Adipocyte (in vitro differentiated cells): ENCODE data around the gene USP22.

Source experiments
- DNase-seq: peaks from one replicate; pipeline ENCODE4 v3.0.0-alpha.2; 2015; ENCODE audit warnings: low read depth
- H3K27me3 ChIP-seq: replicated peaks from 2 replicates; pipeline ENCODE4 v1.7.0; 2013; ENCODE audit warnings: mild to moderate bottlenecking, low read length, moderate library complexity; ENCODE audit not compliant: control insufficient read depth, insufficient read depth
- H3K36me3 ChIP-seq: 2 replicates; pipeline ENCODE4 v1.7.0; 2013; ENCODE audit warnings: low read length, mild to moderate bottlenecking, moderate library complexity; ENCODE audit not compliant: control insufficient read depth, insufficient read depth, severe bottlenecking
- H3K4me1 ChIP-seq: 2 replicates; pipeline ENCODE4 v1.7.0; 2013; ENCODE audit warnings: mild to moderate bottlenecking, low read length, moderate library complexity; ENCODE audit not compliant: control insufficient read depth, insufficient read depth
- H3K4me3 ChIP-seq: 2 replicates; pipeline ENCODE4 v1.7.0; 2013; ENCODE audit warnings: mild to moderate bottlenecking, low read length, moderate library complexity
- H3K9ac ChIP-seq: 2 replicates; pipeline ENCODE4 v1.7.0; 2013; ENCODE audit warnings: mild to moderate bottlenecking, low read length, moderate library complexity
- H3K9me3 ChIP-seq: 2 replicates; pipeline ENCODE4 v1.7.0; 2013; ENCODE audit warnings: mild to moderate bottlenecking, low read length, moderate library complexity; ENCODE audit not compliant: control insufficient read depth

USP22 gene

GRCh38 chr17:21031756-21032396 is 10.9 kb downstream of the USP22 start:
- Histone ChIP-seq H3K9me3 (no peaks in the 10 kb centered on the region), H3K4me1 (peaks cover 71% of the 10 kb centered on the region), H3K36me3 (peaks cover 24% of the 10 kb centered on the region), H3K9ac (no peak overlapping the region), H3K27me3 (no peaks in the 10 kb centered on the region), H3K4me3 (no peak overlapping the region)
- DNase-seq = no peak

- DNase-seq = no peak
- H3K36me3 ChIP-seq = peaks cover 36% of the 10 kb centered on the region
These were observed 12.4 kb downstream of the USP22 start for GRCh38 chr17:21030375-21030774.

GRCh38 chr17:21029515-21029914 is 13.3 kb downstream of the USP22 start:
- peaks cover 45% of the 10 kb centered on the region for H3K36me3 ChIP-seq
- no peak overlapping the region for H3K4me3 ChIP-seq
- no peaks in the 10 kb centered on the region for H3K9me3 ChIP-seq
- peaks cover 52% of the 10 kb centered on the region for H3K4me1 ChIP-seq
- no peak overlapping the region for H3K9ac ChIP-seq
- no peaks in the 10 kb centered on the region for H3K27me3 ChIP-seq
- DNase-seq = no peak

More at GRCh38 chr17:21030375-21030774, 12.4 kb downstream of the USP22 start:
- Histone ChIP-seq H3K27me3 (no peaks in the 10 kb centered on the region), H3K9me3 (no peaks in the 10 kb centered on the region), H3K9ac (no peak overlapping the region), H3K4me1 (peaks cover 60% of the 10 kb centered on the region), H3K4me3 (no peak overlapping the region)

GRCh38 chr17:21029036-21029435 is 13.8 kb downstream of the USP22 start:
- H3K9me3 ChIP-seq = no peaks in the 10 kb centered on the region
- peak; percentile 64 for DNase-seq
- no peaks in the 10 kb centered on the region for H3K27me3 ChIP-seq
- H3K9ac ChIP-seq = peak overlapping the region; percentile 7
- peak overlapping the region; percentile 46 for H3K4me3 ChIP-seq
- peaks cover 47% of the 10 kb centered on the region for H3K36me3 ChIP-seq
- peaks cover 47% of the 10 kb centered on the region for H3K4me1 ChIP-seq

- no peaks in the 10 kb centered on the region for H3K27me3 ChIP-seq
- H3K9me3 ChIP-seq = no peaks in the 10 kb centered on the region
- H3K36me3 ChIP-seq = peaks cover 54% of the 10 kb centered on the region
- H3K9ac ChIP-seq = no peak overlapping the region
- H3K4me1 ChIP-seq = peaks cover 39% of the 10 kb centered on the region
- H3K4me3 ChIP-seq = no peak overlapping the region
- no peak for DNase-seq
These were observed 14.6 kb downstream of the USP22 start for GRCh38 chr17:21028192-21028591.

- DNase-seq = no peak
- Histone ChIP-seq H3K4me3 (no peak overlapping the region), H3K9ac (no peak overlapping the region), H3K36me3 (peaks cover 52% of the 10 kb centered on the region), H3K9me3 (no peaks in the 10 kb centered on the region), H3K4me1 (peaks cover 27% of the 10 kb centered on the region), H3K27me3 (no peaks in the 10 kb centered on the region)
These were observed 15.8 kb downstream of the USP22 start for GRCh38 chr17:21027031-21027430.

GRCh38 chr17:21025451-21025850 is 17.4 kb downstream of the USP22 start:
- Histone ChIP-seq H3K9ac (no peak overlapping the region), H3K36me3 (peaks cover 64% of the 10 kb centered on the region), H3K4me1 (peaks cover 20% of the 10 kb centered on the region), H3K4me3 (no peak overlapping the region), H3K27me3 (no peaks in the 10 kb centered on the region), H3K9me3 (no peaks in the 10 kb centered on the region)
- DNase-seq = peak; percentile 51

- Histone ChIP-seq H3K4me3 (no peak overlapping the region), H3K4me1 (peaks cover 10% of the 10 kb centered on the region), H3K9me3 (no peaks in the 10 kb centered on the region), H3K9ac (no peak overlapping the region), H3K36me3 (peaks cover 78% of the 10 kb centered on the region), H3K27me3 (no peaks in the 10 kb centered on the region)
- DNase-seq = no peak
These were observed 18.8 kb downstream of the USP22 start for GRCh38 chr17:21024024-21024423.

- Histone ChIP-seq H3K36me3 (peaks cover 86% of the 10 kb centered on the region), H3K9ac (no peak overlapping the region), H3K4me1 (no peaks in the 10 kb centered on the region), H3K9me3 (no peaks in the 10 kb centered on the region), H3K4me3 (no peak overlapping the region), H3K27me3 (no peaks in the 10 kb centered on the region)
- DNase-seq = no peak
These were observed 21.5 kb downstream of the USP22 start for GRCh38 chr17:21021208-21021803.

- H3K27me3 ChIP-seq = no peaks in the 10 kb centered on the region
- no peak overlapping the region for H3K9ac ChIP-seq
- DNase-seq = no peak
- no peaks in the 10 kb centered on the region for H3K4me1 ChIP-seq
- peaks cover 86% of the 10 kb centered on the region for H3K36me3 ChIP-seq
- H3K4me3 ChIP-seq = no peak overlapping the region
- no peaks in the 10 kb centered on the region for H3K9me3 ChIP-seq
These were observed 22.2 kb downstream of the USP22 start for GRCh38 chr17:21020622-21021021.

GRCh38 chr17:21019976-21020586 is 22.7 kb downstream of the USP22 start:
- Histone ChIP-seq H3K9me3 (no peaks in the 10 kb centered on the region), H3K36me3 (peaks cover 86% of the 10 kb centered on the region), H3K4me1 (no peaks in the 10 kb centered on the region), H3K27me3 (no peaks in the 10 kb centered on the region), H3K4me3 (no peak overlapping the region), H3K9ac (no peak overlapping the region)
- DNase-seq = no peak
